Measurements from ENCODE around the gene SLC17A6. TPM values are rescaled to one million over a fixed set of nuclear protein-coding genes. Genes with fewer than 3 reads are reported as not detected.

The SLC17A6 gene
- total RNA-seq, 2 donors from 2014 or later, result not detected

GRCh38 chr11:22407921-22408320 lies 69.7 kb downstream of the SLC17A6 start:
- Histone ChIP-seq H3K27ac (no peak overlapping the region), H3K27me3 (replicated peaks; ENCODE audit: insufficient read depth) (no peaks in the 10 kb centered on the region), H3K4me1 (ENCODE audit: control insufficient read depth in 1 of 2, low read depth in 2 of 2) (no peaks in the 10 kb centered on the region), H3K9me3 (no peaks in the 10 kb centered on the region), H3K4me3 (no peak overlapping the region), H3K36me3 (no peaks in the 10 kb centered on the region)
- no peak for TF ChIP-seq CTCF (IDR thresholded peaks at IDR 0.05)
- ATAC-seq (ENCODE audit: insufficient number of reproducible peaks, low FRiP score, low read depth), result no peak
- no peak for DNase-seq (ENCODE audit: low spot score)

- Histone ChIP-seq H3K4me1 (ENCODE audit: control insufficient read depth in 1 of 2, low read depth in 2 of 2) (no peaks in the 10 kb centered on the region), H3K27me3 (replicated peaks; ENCODE audit: insufficient read depth) (no peaks in the 10 kb centered on the region), H3K9me3 (no peaks in the 10 kb centered on the region), H3K36me3 (no peaks in the 10 kb centered on the region), H3K4me3 (no peak overlapping the region), H3K27ac (no peak overlapping the region)
- TF ChIP-seq CTCF (IDR thresholded peaks at IDR 0.05), result no peak
- DNase-seq (ENCODE audit: low spot score) (no peak), ATAC-seq (ENCODE audit: insufficient number of reproducible peaks, low FRiP score, low read depth) (no peak)
Measured at GRCh38 chr11:22415476-22415875, 77.3 kb downstream of the SLC17A6 start.

- H3K9me3 ChIP-seq, result no peaks in the 10 kb centered on the region
- H3K27me3 ChIP-seq (replicated peaks; ENCODE audit: insufficient read depth), result no peaks in the 10 kb centered on the region
- DNase-seq (ENCODE audit: low spot score) (no peak), ATAC-seq (ENCODE audit: insufficient number of reproducible peaks, low FRiP score, low read depth) (no peak)
- H3K27ac ChIP-seq, result no peak overlapping the region
- no peak overlapping the region for H3K4me3 ChIP-seq
- no peaks in the 10 kb centered on the region for H3K36me3 ChIP-seq
- no peak for TF ChIP-seq CTCF (IDR thresholded peaks at IDR 0.05)
- H3K4me1 ChIP-seq (ENCODE audit: control insufficient read depth in 1 of 2, low read depth in 2 of 2), result no peaks in the 10 kb centered on the region
Measured at GRCh38 chr11:22416462-22416861, 78.3 kb downstream of the SLC17A6 start.

- no peak for ATAC-seq (ENCODE audit: insufficient number of reproducible peaks, low FRiP score, low read depth)
- H3K27me3 ChIP-seq (replicated peaks; ENCODE audit: insufficient read depth), result no peaks in the 10 kb centered on the region
- no peak overlapping the region for H3K27ac ChIP-seq
- no peak for DNase-seq (ENCODE audit: low spot score)
- H3K36me3 ChIP-seq, result no peaks in the 10 kb centered on the region
- no peak overlapping the region for H3K4me3 ChIP-seq
- TF ChIP-seq CTCF (IDR thresholded peaks at IDR 0.05), result no peak
- H3K9me3 ChIP-seq, result no peaks in the 10 kb centered on the region
- no peaks in the 10 kb centered on the region for H3K4me1 ChIP-seq (ENCODE audit: control insufficient read depth in 1 of 2, low read depth in 2 of 2)
Measured at GRCh38 chr11:22426915-22427314, 88.7 kb downstream of the SLC17A6 start.

Other genes starting within 250 kb of the SLC17A6 start
- gene ANO5, start 145.3 kb upstream of the SLC17A6 start, total RNA-seq, result 1 to 10 TPM; 6.5 to 7.9 TPM

Measured in thoracic aorta (tissue), 2 donors.